ENCODE measurements around the gene C19orf44.
A peak's percentile ranks its signal among the peaks of the same experiment; 100 is the strongest.
"Not testable (repeated sequence)": the region's sequence is repeated elsewhere in the genome, so short reads cannot be mapped to it uniquely, and the experiment has no call there.

The C19orf44 gene

DNA sequence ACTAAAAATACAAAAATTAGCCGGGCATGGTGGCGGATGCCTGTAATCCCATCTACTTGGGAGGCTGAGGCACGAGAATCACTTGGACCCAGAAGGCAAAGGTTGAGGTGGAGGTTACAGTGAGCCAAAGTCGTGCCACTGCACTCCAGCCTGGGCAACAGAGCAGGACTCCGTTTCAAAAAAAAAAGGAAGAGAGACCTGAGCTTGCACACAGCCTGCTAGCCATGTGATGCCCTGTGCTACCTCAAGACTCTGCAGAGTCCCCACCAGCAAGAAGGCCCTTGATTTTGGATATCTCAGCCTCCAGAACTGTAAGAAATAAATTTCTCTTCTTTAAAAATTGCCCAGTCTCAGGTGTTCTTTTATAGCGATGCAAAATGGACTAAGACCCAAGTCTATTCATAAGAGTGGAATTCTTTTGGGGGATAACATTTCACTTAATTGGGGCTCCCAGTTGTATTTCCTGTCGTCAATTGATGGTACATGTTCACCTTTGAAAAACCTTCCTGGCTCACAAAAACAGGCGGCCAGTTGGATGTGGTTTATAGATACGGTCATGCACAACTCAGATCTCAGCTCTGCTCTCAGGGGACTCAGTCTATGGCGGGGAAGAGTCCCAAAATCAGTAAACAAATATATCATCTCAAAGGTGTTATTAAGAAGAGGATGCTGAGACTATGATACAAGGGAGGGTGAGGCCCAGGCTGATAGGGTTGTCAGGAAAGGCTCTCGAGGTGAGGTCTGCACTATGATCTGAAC lies 48.5 kb downstream of the C19orf44 start:
- TF ChIP-seq, protein P1, sequence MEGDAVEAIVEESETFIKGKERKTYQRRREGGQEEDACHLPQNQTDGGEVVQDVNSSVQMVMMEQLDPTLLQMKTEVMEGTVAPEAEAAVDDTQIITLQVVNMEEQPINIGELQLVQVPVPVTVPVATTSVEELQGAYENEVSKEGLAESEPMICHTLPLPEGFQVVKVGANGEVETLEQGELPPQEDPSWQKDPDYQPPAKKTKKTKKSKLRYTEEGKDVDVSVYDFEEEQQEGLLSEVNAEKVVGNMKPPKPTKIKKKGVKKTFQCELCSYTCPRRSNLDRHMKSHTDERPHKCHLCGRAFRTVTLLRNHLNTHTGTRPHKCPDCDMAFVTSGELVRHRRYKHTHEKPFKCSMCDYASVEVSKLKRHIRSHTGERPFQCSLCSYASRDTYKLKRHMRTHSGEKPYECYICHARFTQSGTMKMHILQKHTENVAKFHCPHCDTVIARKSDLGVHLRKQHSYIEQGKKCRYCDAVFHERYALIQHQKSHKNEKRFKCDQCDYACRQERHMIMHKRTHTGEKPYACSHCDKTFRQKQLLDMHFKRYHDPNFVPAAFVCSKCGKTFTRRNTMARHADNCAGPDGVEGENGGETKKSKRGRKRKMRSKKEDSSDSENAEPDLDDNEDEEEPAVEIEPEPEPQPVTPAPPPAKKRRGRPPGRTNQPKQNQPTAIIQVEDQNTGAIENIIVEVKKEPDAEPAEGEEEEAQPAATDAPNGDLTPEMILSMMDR (IDR thresholded peaks at IDR 0.05; ENCODE audit: extremely low read depth, insufficient read depth, missing control alignments): no peak
- peak; percentile 4 for DNase-seq (ENCODE audit: low spot score)
- in situ Hi-C loops (cut with MboI; ENCODE audit: low pct_unique_long_range_greater_than_20kb, low sequenced_read_pairs, unreplicated experiment): no loop called here

DNA sequence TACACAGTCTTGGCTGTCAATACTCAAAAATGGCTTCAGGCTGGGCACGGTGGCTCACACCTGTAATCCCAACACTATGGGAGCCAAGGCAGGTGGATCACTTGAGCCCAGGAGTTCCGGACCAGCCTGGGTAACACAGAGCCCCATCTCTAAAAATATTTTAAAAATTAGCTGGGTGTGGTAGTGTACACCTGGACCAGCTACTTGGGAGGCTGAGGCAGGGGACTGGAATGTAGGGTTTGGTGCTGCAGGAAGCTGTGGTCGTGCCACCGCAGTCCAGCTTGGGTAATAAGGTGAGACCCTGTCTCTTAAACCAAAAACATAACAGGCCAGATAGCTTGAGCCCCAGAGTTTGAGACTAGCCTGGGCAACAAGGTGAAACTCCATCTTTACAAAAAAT lies 52.8 kb downstream of the C19orf44 start:
- no peak for DNase-seq (ENCODE audit: low spot score)
- TF ChIP-seq, protein P1 (IDR thresholded peaks at IDR 0.05; ENCODE audit: extremely low read depth, insufficient read depth, missing control alignments): no peak
- in situ Hi-C loops (cut with MboI; ENCODE audit: low pct_unique_long_range_greater_than_20kb, low sequenced_read_pairs, unreplicated experiment): no loop called here

DNA sequence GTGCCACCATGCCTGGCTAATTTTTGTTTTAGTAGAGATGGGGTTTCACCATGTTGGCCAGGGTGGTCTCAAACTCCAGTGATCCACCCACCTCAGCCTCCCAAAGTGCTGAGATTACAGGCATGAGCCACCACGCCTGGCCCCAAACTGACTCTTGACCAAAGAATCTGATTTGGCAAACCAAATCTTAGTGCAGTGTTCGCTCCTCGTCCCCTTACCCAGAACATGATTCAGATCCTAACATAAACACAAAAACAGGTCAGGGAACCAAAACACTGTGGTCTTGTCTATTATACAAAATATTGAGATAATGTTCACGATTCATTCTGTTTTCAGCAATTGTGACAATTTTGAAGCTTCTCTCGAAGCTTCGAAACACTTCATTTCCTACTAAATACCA lies 55.7 kb downstream of the C19orf44 start:
- DNase-seq (ENCODE audit: low spot score); in situ Hi-C loops (cut with MboI; ENCODE audit: low pct_unique_long_range_greater_than_20kb, low sequenced_read_pairs, unreplicated experiment): not testable (repeated sequence)

DNA sequence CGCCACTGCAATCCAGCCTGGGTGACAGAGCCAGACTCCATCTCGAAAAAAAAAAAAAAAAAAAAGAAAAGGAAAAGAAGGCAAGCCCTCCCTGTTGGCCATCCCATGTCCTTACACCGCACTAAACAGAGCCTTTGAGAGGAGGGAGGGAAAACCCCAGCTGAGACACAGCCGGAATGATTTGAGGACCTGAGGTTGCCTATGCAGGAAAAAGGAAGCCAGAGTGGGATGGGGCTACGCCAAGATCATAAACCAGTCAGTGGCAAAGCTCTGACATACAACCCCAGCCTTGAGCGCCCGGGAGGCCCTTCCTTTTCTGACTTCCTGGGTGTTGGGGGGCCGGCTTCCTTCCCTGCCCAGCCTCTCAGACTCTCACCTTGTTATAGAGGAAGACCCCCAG lies 58.6 kb downstream of the C19orf44 start:
- TF ChIP-seq, protein P1 (IDR thresholded peaks at IDR 0.05; ENCODE audit: extremely low read depth, insufficient read depth, missing control alignments): no peak
- in situ Hi-C loops (cut with MboI; ENCODE audit: low pct_unique_long_range_greater_than_20kb, low sequenced_read_pairs, unreplicated experiment): no loop called here
- no peak for DNase-seq (ENCODE audit: low spot score)

DNA sequence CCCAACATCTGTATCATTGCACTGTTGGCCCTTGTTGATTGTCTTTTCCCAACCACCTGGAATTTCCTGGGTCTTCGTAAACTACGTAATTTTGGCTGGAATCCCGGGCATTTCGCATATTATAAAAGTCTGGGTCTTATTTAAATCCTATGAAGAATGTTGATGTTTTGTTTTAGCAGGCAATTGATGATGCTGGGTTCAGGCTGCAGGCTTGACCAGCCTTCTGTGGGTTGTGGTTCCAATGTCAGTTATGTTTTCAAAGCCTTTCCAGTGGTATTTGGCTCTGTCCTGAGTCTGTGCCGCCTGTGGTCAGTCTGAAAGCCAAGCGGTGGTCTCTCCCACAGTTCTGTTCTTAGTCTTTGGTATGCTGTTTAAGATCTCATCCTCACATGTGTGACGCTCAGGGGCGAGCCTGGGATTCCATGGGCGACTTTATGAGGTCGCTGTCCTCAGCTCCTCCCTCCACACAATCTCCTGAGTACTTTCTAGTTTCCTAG lies 63.6 kb downstream of the C19orf44 start:
- TF ChIP-seq, protein P1 (IDR thresholded peaks at IDR 0.05; ENCODE audit: extremely low read depth, insufficient read depth, missing control alignments): no peak
- in situ Hi-C loops (cut with MboI; ENCODE audit: low pct_unique_long_range_greater_than_20kb, low sequenced_read_pairs, unreplicated experiment): no loop called here

DNA sequence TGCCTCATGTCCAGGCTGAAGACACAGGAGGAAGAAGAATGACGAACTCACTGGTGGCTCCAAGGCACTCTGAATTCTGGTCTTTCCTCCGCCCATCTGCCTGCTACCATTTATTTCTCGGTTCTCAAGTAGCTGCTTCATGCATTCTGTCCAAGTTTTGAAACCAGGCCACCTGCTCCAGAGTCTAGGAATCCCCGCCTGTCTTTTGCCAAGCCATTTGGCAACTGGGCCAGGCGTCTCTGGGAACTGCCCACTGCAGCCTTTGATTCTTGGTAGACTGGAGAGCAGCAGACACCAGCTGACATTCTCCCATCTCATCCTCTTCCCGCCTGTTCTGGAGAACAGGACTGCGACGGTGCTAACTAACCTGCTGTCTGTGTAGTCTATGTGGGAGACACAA lies 65.2 kb downstream of the C19orf44 start:
- TF ChIP-seq, protein P1 (IDR thresholded peaks at IDR 0.05; ENCODE audit: extremely low read depth, insufficient read depth, missing control alignments): no peak
- in situ Hi-C loops (cut with MboI; ENCODE audit: low pct_unique_long_range_greater_than_20kb, low sequenced_read_pairs, unreplicated experiment): no loop called here
- no peak for DNase-seq (ENCODE audit: low spot score)

More for the DNA sequence above, 63.6 kb downstream of the C19orf44 start:
- DNase-seq (ENCODE audit: low spot score): no peak

DNA sequence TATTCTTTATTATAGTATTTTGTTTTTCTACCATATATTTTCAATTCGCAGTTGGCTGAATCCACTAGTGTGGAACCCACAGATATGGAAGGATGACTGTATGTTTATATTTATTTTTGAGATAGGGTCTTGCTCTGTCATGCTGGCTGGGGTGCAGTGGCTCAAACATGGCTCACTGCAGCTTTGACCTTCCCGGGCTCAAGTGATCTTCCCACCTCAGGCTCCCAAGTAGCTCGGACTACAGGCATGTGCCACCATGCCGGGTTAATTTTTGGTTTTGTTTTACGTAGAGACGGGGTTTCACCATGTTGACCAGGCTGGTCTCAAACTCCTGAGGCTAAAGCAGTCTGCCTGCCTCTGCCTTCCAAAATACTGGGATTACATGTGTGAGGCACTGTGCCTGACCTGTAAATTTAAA lies 66.4 kb downstream of the C19orf44 start:
- in situ Hi-C loops (cut with MboI; ENCODE audit: low pct_unique_long_range_greater_than_20kb, low sequenced_read_pairs, unreplicated experiment): no loop called here
- TF ChIP-seq, protein P1 (IDR thresholded peaks at IDR 0.05; ENCODE audit: extremely low read depth, insufficient read depth, missing control alignments): no peak
- DNase-seq (ENCODE audit: low spot score): no peak

Data from GM13977 (cell line).